Activated T-helper 1 cell treated with Interleukin-2 at 50 U/mL for 16 hours (primary cell): ENCODE data around the gene MORC1.
"Not testable (repeated sequence)": the region's sequence is repeated elsewhere in the genome, so short reads cannot be mapped to it uniquely, and the experiment has no call there.

Source experiments
- DNase-seq: peaks from one replicate; pipeline ENCODE4 v3.0.0-alpha.2; 2020; ENCODE audit warnings: low read depth

MORC1 gene

GRCh38 chr3:109112946-109113760 lies 4.8 kb downstream of the MORC1 start:
- DNase-seq, result no peak

GRCh38 chr3:109109574-109109973 lies 8.4 kb downstream of the MORC1 start:
- no peak for DNase-seq

- DNase-seq, result no peak
These were observed 19.8 kb downstream of the MORC1 start for GRCh38 chr3:109098079-109098644.

- DNase-seq, result no peak
These were observed 22.8 kb downstream of the MORC1 start for GRCh38 chr3:109095166-109095565.

GRCh38 chr3:109093561-109093960 lies 24.4 kb downstream of the MORC1 start:
- DNase-seq, result no peak

- DNase-seq, result no peak
These were observed 26.1 kb downstream of the MORC1 start for GRCh38 chr3:109091846-109092245.

GRCh38 chr3:109089265-109089664 lies 28.7 kb downstream of the MORC1 start:
- no peak for DNase-seq

- no peak for DNase-seq
These were observed 36.0 kb downstream of the MORC1 start for GRCh38 chr3:109081746-109082510.

- not testable (repeated sequence) for DNase-seq
These were observed 37.8 kb downstream of the MORC1 start for GRCh38 chr3:109080090-109080489.

GRCh38 chr3:109073116-109073515 lies 44.8 kb downstream of the MORC1 start:
- DNase-seq, result no peak

GRCh38 chr3:109072194-109072593 lies 45.7 kb downstream of the MORC1 start:
- DNase-seq, result no peak

- DNase-seq, result no peak
These were observed 46.4 kb downstream of the MORC1 start for GRCh38 chr3:109071350-109072142.

- no peak for DNase-seq
These were observed 47.7 kb downstream of the MORC1 start for GRCh38 chr3:109070211-109070610.

GRCh38 chr3:109066864-109067263 lies 51.1 kb downstream of the MORC1 start:
- no peak for DNase-seq

- no peak for DNase-seq
These were observed 58.7 kb downstream of the MORC1 start for GRCh38 chr3:109059264-109059663.

- DNase-seq, result no peak
These were observed 60.3 kb downstream of the MORC1 start for GRCh38 chr3:109057616-109058015.

GRCh38 chr3:109057056-109057455 lies 60.9 kb downstream of the MORC1 start:
- DNase-seq, result no peak

GRCh38 chr3:109050591-109051167 lies 67.3 kb downstream of the MORC1 start:
- DNase-seq, result no peak

GRCh38 chr3:109047366-109047765 lies 70.6 kb downstream of the MORC1 start:
- DNase-seq, result no peak

GRCh38 chr3:109045271-109046040 lies 72.5 kb downstream of the MORC1 start:
- no peak for DNase-seq

GRCh38 chr3:109035082-109035481 lies 82.9 kb downstream of the MORC1 start:
- no peak for DNase-seq
